MM.1S (cell line): Measurements from ENCODE around the gene TCHP.

Experiments used
- CTCF ChIP-seq: fragments of 300-600 bp; sonication (generic); IDR thresholded peaks from 2 replicates; pipeline ENCODE4 v1.5.1; 2016; ENCODE audit warnings: antibody characterized with exemption, low read length, mixed read lengths
- EZH2 ChIP-seq: fragments of 300-600 bp; sonication (generic); optimal IDR thresholded peaks from 2 replicates; pipeline ENCODE3; 2017; ENCODE audit warnings: low read depth, mild to moderate bottlenecking, antibody characterized with exemption, low read length, mixed read lengths

- TF ChIP-seq CTCF (no peak), EZH2 (no peak)
Measured at GRCh38 chr12:109883461-109883860, 16.6 kb upstream of the TCHP start.
